GM18867 (cell line): ENCODE results near the gene ADAMTS2.

Source experiments
- ATAC-seq: cut with Tn5 transposase; IDR thresholded peaks from one replicate; pipeline ENCODE4 v1.9.1; 2021; ENCODE audit warnings: mild to moderate bottlenecking, moderate library complexity; ENCODE audit not compliant: unreplicated experiment

ADAMTS2 gene

GRCh38 chr5:179373101-179373934, 28.1 kb upstream of the ADAMTS2 start:
- ATAC-seq, result no peak

- no peak for ATAC-seq
Measured at GRCh38 chr5:179371681-179372680, 26.7 kb upstream of the ADAMTS2 start.

- no peak for ATAC-seq
Measured at GRCh38 chr5:179371121-179371510, 25.9 kb upstream of the ADAMTS2 start.

GRCh38 chr5:179370490-179371120, 25.3 kb upstream of the ADAMTS2 start:
- no peak for ATAC-seq

GRCh38 chr5:179369530-179369884, 24.2 kb upstream of the ADAMTS2 start:
- ATAC-seq, result no peak

GRCh38 chr5:179368806-179369529, 23.7 kb upstream of the ADAMTS2 start:
- no peak for ATAC-seq

GRCh38 chr5:179368126-179368805, 23.0 kb upstream of the ADAMTS2 start:
- ATAC-seq, result no peak

- no peak for ATAC-seq
Measured at GRCh38 chr5:179367491-179367890, 22.2 kb upstream of the ADAMTS2 start.

GRCh38 chr5:179362355-179362754, 17.1 kb upstream of the ADAMTS2 start:
- ATAC-seq, result no peak

- ATAC-seq, result no peak
Measured at GRCh38 chr5:179361037-179361603, 15.9 kb upstream of the ADAMTS2 start.

- no peak for ATAC-seq
Measured at GRCh38 chr5:179357031-179357430, 11.8 kb upstream of the ADAMTS2 start.

- no peak for ATAC-seq
Measured at GRCh38 chr5:179355976-179356974, 11.0 kb upstream of the ADAMTS2 start.

GRCh38 chr5:179354305-179354882, 9.1 kb upstream of the ADAMTS2 start:
- ATAC-seq, result no peak

- no peak for ATAC-seq
Measured at GRCh38 chr5:179348843-179349242, 3.6 kb upstream of the ADAMTS2 start.

- ATAC-seq, result no peak
Measured at GRCh38 chr5:179348011-179348530, 2.8 kb upstream of the ADAMTS2 start.

GRCh38 chr5:179347581-179347980, 2.3 kb upstream of the ADAMTS2 start:
- ATAC-seq, result no peak

- ATAC-seq, result no peak
Measured at GRCh38 chr5:179346875-179347274, 1.6 kb upstream of the ADAMTS2 start.

GRCh38 chr5:179346401-179346800, 1.1 kb upstream of the ADAMTS2 start:
- no peak for ATAC-seq
